ENCODE results near the gene NRDC.

DNA sequence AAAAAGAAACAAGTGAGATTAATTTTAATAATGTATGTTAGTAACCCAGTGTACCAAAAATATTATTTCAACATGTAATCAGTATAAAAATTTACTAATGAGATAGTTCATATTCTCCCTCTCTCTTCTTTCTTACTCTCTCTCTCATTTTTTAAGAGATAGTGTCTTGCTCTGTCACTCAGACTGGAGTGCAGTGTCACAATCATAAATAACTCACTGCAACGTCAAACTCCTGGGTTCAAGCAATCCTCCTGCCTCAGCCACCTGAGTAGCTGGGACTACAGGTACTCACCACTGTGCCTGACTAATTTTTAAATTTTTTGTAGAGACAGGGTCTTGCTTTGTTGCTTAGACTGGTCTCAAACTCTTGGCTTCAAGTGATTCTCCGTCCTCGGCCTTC, 123.9 kb downstream of the NRDC start:
- TF ChIP-seq, protein P1, sequence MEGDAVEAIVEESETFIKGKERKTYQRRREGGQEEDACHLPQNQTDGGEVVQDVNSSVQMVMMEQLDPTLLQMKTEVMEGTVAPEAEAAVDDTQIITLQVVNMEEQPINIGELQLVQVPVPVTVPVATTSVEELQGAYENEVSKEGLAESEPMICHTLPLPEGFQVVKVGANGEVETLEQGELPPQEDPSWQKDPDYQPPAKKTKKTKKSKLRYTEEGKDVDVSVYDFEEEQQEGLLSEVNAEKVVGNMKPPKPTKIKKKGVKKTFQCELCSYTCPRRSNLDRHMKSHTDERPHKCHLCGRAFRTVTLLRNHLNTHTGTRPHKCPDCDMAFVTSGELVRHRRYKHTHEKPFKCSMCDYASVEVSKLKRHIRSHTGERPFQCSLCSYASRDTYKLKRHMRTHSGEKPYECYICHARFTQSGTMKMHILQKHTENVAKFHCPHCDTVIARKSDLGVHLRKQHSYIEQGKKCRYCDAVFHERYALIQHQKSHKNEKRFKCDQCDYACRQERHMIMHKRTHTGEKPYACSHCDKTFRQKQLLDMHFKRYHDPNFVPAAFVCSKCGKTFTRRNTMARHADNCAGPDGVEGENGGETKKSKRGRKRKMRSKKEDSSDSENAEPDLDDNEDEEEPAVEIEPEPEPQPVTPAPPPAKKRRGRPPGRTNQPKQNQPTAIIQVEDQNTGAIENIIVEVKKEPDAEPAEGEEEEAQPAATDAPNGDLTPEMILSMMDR (IDR thresholded peaks at IDR 0.05) = no peak
- no peak for TF ChIP-seq EZH2phosphoT487 (IDR thresholded peaks at IDR 0.05)
